ENCODE results near the gene LTBP4.
"Not testable (repeated sequence)": the region's sequence is repeated elsewhere in the genome, so short reads cannot be mapped to it uniquely, and the experiment has no call there.

The LTBP4 gene

DNA sequence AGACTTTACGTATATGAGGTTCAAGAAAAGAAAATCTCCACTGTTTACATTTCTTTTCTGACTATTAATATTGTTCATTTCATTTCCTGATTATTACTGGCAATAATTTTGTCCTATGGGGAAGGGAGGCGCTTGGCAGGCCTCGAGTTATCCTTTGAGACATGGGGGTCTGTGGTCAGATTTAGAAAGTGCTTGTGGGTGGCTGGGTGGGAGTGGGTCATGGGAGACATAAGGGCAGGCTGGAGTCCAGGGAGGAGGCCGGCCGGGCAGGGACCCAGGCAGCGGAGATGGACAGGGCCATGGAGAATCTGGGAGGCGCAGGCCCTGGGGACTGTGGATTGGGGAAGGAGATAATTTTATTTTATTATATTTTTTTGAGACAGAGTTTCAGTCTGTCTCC is 40.1 kb downstream of the LTBP4 start:
- Histone ChIP-seq H3K4me1 (ENCODE audit: control extremely low read depth in 1 of 4, control insufficient read depth in 4 of 4, insufficient read depth in 4 of 4, low read length in 3 of 4) (peaks cover 0 to 12% (median 7%) of the 10 kb centered on the region in 4 experiments), H3K36me3 (ENCODE audit: control insufficient read depth in 4 of 4, insufficient read depth in 4 of 4, low read length in 3 of 4) (no peaks in the 10 kb centered on the region), H3K9me3 (ENCODE audit: control extremely low read depth in 1 of 5, control insufficient read depth in 4 of 5, insufficient read depth in 2 of 5, low read depth in 1 of 5, low read length in 4 of 5) (no peaks in the 10 kb centered on the region), H3K27ac (ENCODE audit: insufficient read depth in 1 of 2, low read depth in 1 of 2, low read length in 2 of 2, poor library complexity in 1 of 2, severe bottlenecking in 2 of 2) (no peak overlapping the region), H3K4me3 (ENCODE audit: control insufficient read depth in 1 of 7, extremely low read depth in 1 of 7, insufficient read depth in 4 of 7, low read depth in 2 of 7, low read length in 6 of 7) (no peak overlapping the region), H3K27me3 (replicated peaks in 2 of 5; ENCODE audit: control insufficient read depth in 4 of 5, insufficient read depth in 5 of 5, low read length in 4 of 5) (peaks cover 0 to 3% (median 0%) of the 10 kb centered on the region in 5 experiments)
- no peak for DNase-seq
- POLR2A ChIA-PET = no interaction called here
- CTCF ChIA-PET = no interaction called here
- WGBS (ENCODE audit: insufficient coverage) = 93% methylated on average over 3 of the region's 7 CpGs

- ChIA-PET POLR2A (interaction anchor here (0.5 kb wide), 1 partner anchor 101 kb away, joined by 4 read pairs; no protein-coding TSS in a partner anchor), CTCF (interaction anchor here (2.6 kb wide), 1 partner anchor 8 kb away, joined by 19 read pairs; no protein-coding TSS in a partner anchor)
- no peak for DNase-seq
- 96% methylated on average over 9 of the region's 18 CpGs for WGBS (ENCODE audit: insufficient coverage)
- peaks cover 0 to 16% (median 7%) of the 10 kb centered on the region in 4 experiments for H3K4me1 ChIP-seq (ENCODE audit: control extremely low read depth in 1 of 4, control insufficient read depth in 4 of 4, insufficient read depth in 4 of 4, low read length in 3 of 4)
- no peaks in the 10 kb centered on the region for H3K9me3 ChIP-seq (ENCODE audit: control extremely low read depth in 1 of 5, control insufficient read depth in 4 of 5, insufficient read depth in 2 of 5, low read depth in 1 of 5, low read length in 4 of 5)
- H3K4me3 ChIP-seq (ENCODE audit: control insufficient read depth in 1 of 7, extremely low read depth in 1 of 7, insufficient read depth in 4 of 7, low read depth in 2 of 7, low read length in 6 of 7) = no peak overlapping the region
- H3K27me3 ChIP-seq (replicated peaks in 2 of 5; ENCODE audit: control insufficient read depth in 4 of 5, insufficient read depth in 5 of 5, low read length in 4 of 5) = peaks cover 0 to 3% (median 0%) of the 10 kb centered on the region in 5 experiments
- no peak overlapping the region for H3K27ac ChIP-seq (ENCODE audit: insufficient read depth in 1 of 2, low read depth in 1 of 2, low read length in 2 of 2, poor library complexity in 1 of 2, severe bottlenecking in 2 of 2)
- H3K36me3 ChIP-seq (ENCODE audit: control insufficient read depth in 4 of 4, insufficient read depth in 4 of 4, low read length in 3 of 4) = no peaks in the 10 kb centered on the region
Observed at GRCh38 chr19:40642051-40642706, 41.0 kb downstream of the LTBP4 start.

- 96% methylated on average over 4 of the region's 8 CpGs for WGBS (ENCODE audit: insufficient coverage)
- no peaks in the 10 kb centered on the region for H3K36me3 ChIP-seq (ENCODE audit: control insufficient read depth in 4 of 4, insufficient read depth in 4 of 4, low read length in 3 of 4)
- POLR2A ChIA-PET = interaction anchor here (0.5 kb wide), 1 partner anchor 102 kb away, joined by 4 read pairs; no protein-coding TSS in a partner anchor
- CTCF ChIA-PET = interaction anchor here (2.6 kb wide), 1 partner anchor 8 kb away, joined by 19 read pairs; no protein-coding TSS in a partner anchor
- H3K9me3 ChIP-seq (ENCODE audit: control extremely low read depth in 1 of 5, control insufficient read depth in 4 of 5, insufficient read depth in 2 of 5, low read depth in 1 of 5, low read length in 4 of 5) = no peaks in the 10 kb centered on the region
- peaks cover 0 to 3% (median 0%) of the 10 kb centered on the region in 5 experiments for H3K27me3 ChIP-seq (replicated peaks in 2 of 5; ENCODE audit: control insufficient read depth in 4 of 5, insufficient read depth in 5 of 5, low read length in 4 of 5)
- H3K4me3 ChIP-seq (ENCODE audit: control insufficient read depth in 1 of 7, extremely low read depth in 1 of 7, insufficient read depth in 4 of 7, low read depth in 2 of 7, low read length in 6 of 7) = no peak overlapping the region
- DNase-seq = no peak
- H3K4me1 ChIP-seq (ENCODE audit: control extremely low read depth in 1 of 4, control insufficient read depth in 4 of 4, insufficient read depth in 4 of 4, low read length in 3 of 4) = peaks cover 0 to 16% (median 7%) of the 10 kb centered on the region in 4 experiments
- H3K27ac ChIP-seq (ENCODE audit: insufficient read depth in 1 of 2, low read depth in 1 of 2, low read length in 2 of 2, poor library complexity in 1 of 2, severe bottlenecking in 2 of 2) = no peak overlapping the region
Observed at GRCh38 chr19:40642757-40643305, 41.7 kb downstream of the LTBP4 start.

GRCh38 chr19:40646743-40647254 is 45.6 kb downstream of the LTBP4 start:
- H3K27me3 ChIP-seq (replicated peaks in 2 of 5; ENCODE audit: control insufficient read depth in 4 of 5, insufficient read depth in 5 of 5, low read length in 4 of 5) = peaks cover 0 to 3% (median 0%) of the 10 kb centered on the region in 5 experiments
- H3K36me3 ChIP-seq (ENCODE audit: control insufficient read depth in 4 of 4, insufficient read depth in 4 of 4, low read length in 3 of 4) = no peaks in the 10 kb centered on the region
- H3K4me3 ChIP-seq (ENCODE audit: control insufficient read depth in 1 of 7, extremely low read depth in 1 of 7, insufficient read depth in 4 of 7, low read depth in 2 of 7, low read length in 6 of 7) = no peak overlapping the region
- no peaks in the 10 kb centered on the region for H3K9me3 ChIP-seq (ENCODE audit: control extremely low read depth in 1 of 5, control insufficient read depth in 4 of 5, insufficient read depth in 2 of 5, low read depth in 1 of 5, low read length in 4 of 5)
- H3K4me1 ChIP-seq (ENCODE audit: control extremely low read depth in 1 of 4, control insufficient read depth in 4 of 4, insufficient read depth in 4 of 4, low read length in 3 of 4) = peaks cover 0 to 9% (median 2%) of the 10 kb centered on the region in 4 experiments
- no peak for DNase-seq
- H3K27ac ChIP-seq (ENCODE audit: insufficient read depth in 1 of 2, low read depth in 1 of 2, low read length in 2 of 2, poor library complexity in 1 of 2, severe bottlenecking in 2 of 2) = no peak overlapping the region
- 93% methylated on average over 3 of the region's 5 CpGs for WGBS (ENCODE audit: insufficient coverage)
- POLR2A ChIA-PET = no interaction called here
- CTCF ChIA-PET = interaction anchor here (1.0 to 1.7 kb wide), 3 partner anchors 12 to 173 kb away, joined by 3 to 9 read pairs (median 4); no protein-coding TSS in a partner anchor

- H3K36me3 ChIP-seq (ENCODE audit: control insufficient read depth in 4 of 4, insufficient read depth in 4 of 4, low read length in 3 of 4); H3K4me3 ChIP-seq (ENCODE audit: control insufficient read depth in 1 of 7, extremely low read depth in 1 of 7, insufficient read depth in 4 of 7, low read depth in 2 of 7, low read length in 6 of 7); POLR2A ChIA-PET; H3K4me1 ChIP-seq (ENCODE audit: control extremely low read depth in 1 of 4, control insufficient read depth in 4 of 4, insufficient read depth in 4 of 4, low read length in 3 of 4); H3K27me3 ChIP-seq (replicated peaks in 2 of 5; ENCODE audit: control insufficient read depth in 4 of 5, insufficient read depth in 5 of 5, low read length in 4 of 5); H3K27ac ChIP-seq (ENCODE audit: insufficient read depth in 1 of 2, low read depth in 1 of 2, low read length in 2 of 2, poor library complexity in 1 of 2, severe bottlenecking in 2 of 2); H3K9me3 ChIP-seq (ENCODE audit: control extremely low read depth in 1 of 5, control insufficient read depth in 4 of 5, insufficient read depth in 2 of 5, low read depth in 1 of 5, low read length in 4 of 5); DNase-seq: not testable (repeated sequence)
- WGBS (ENCODE audit: insufficient coverage) = 97% methylated on average over 9 of the region's 9 CpGs
- CTCF ChIA-PET = interaction anchor here (2.0 kb wide), 1 partner anchor 15 kb away, joined by 7 read pairs; no protein-coding TSS in a partner anchor
Observed at GRCh38 chr19:40649903-40650675, 48.9 kb downstream of the LTBP4 start.

GRCh38 chr19:40650749-40651305 is 49.7 kb downstream of the LTBP4 start:
- no peaks in the 10 kb centered on the region for H3K36me3 ChIP-seq (ENCODE audit: control insufficient read depth in 4 of 4, insufficient read depth in 4 of 4, low read length in 3 of 4)
- H3K27me3 ChIP-seq (replicated peaks in 2 of 5; ENCODE audit: control insufficient read depth in 4 of 5, insufficient read depth in 5 of 5, low read length in 4 of 5) = peaks cover 0 to 3% (median 0%) of the 10 kb centered on the region in 5 experiments
- H3K4me3 ChIP-seq (ENCODE audit: control insufficient read depth in 1 of 7, extremely low read depth in 1 of 7, insufficient read depth in 4 of 7, low read depth in 2 of 7, low read length in 6 of 7) = no peak overlapping the region
- POLR2A ChIA-PET = no interaction called here
- no peak overlapping the region for H3K27ac ChIP-seq (ENCODE audit: insufficient read depth in 1 of 2, low read depth in 1 of 2, low read length in 2 of 2, poor library complexity in 1 of 2, severe bottlenecking in 2 of 2)
- no peaks in the 10 kb centered on the region for H3K9me3 ChIP-seq (ENCODE audit: control extremely low read depth in 1 of 5, control insufficient read depth in 4 of 5, insufficient read depth in 2 of 5, low read depth in 1 of 5, low read length in 4 of 5)
- CTCF ChIA-PET = interaction anchor here (2.0 kb wide), 1 partner anchor 16 kb away, joined by 7 read pairs; no protein-coding TSS in a partner anchor
- H3K4me1 ChIP-seq (ENCODE audit: control extremely low read depth in 1 of 4, control insufficient read depth in 4 of 4, insufficient read depth in 4 of 4, low read length in 3 of 4) = peaks cover 0 to 8% (median 2%) of the 10 kb centered on the region in 4 experiments
- WGBS (ENCODE audit: insufficient coverage) = 93% methylated on average over 8 of the region's 8 CpGs
- no peak for DNase-seq
